Loucy (cell line): ENCODE data around the gene IGSF21.

ENCODE experiments used
- CTCF ChIP-seq: fragments of 200-600 bp; sonication (generic); conservative IDR thresholded peaks from 2 replicates; pipeline ENCODE4 v1.5.1; 2014; ENCODE audit warnings: mild to moderate bottlenecking, antibody characterized with exemption, low read length
- EZH2phosphoT487 ChIP-seq: fragments of 200-600 bp; IDR thresholded peaks from 2 replicates; pipeline ENCODE4 v1.6.1; 2018; ENCODE audit warnings: antibody characterized with exemption, mild to moderate bottlenecking, moderate library complexity, borderline replicate concordance

GRCh38 chr1:18112611-18113010 lies 5.0 kb downstream of the IGSF21 start:
- no peak for TF ChIP-seq CTCF
- TF ChIP-seq EZH2phosphoT487, result no peak
